WTC11 (cell line): ENCODE measurements around the gene SLC2A9. TPM values are rescaled to one million over a fixed set of nuclear protein-coding genes. Genes with fewer than 3 reads are reported as not detected.

Experiments
- ATAC-seq: fragments of 200-7000 bp; cut with Tn5 transposase; 2 replicates; pipeline ENCODE4 v1.10.0; 2021; ENCODE audit warnings: mild to moderate bottlenecking, moderate library complexity
- CTCF ChIA-PET: fragments of 300-600 bp; sonication (Branson Sonifier 250); formaldehyde crosslinking; loops from one replicate; lab custom pipeline; 2021; ENCODE audit warnings: antibody characterized with exemption; lab: Charles Lee
- POLR2A ChIA-PET: fragments of 350-600 bp; sonication (Branson Sonifier 250); formaldehyde crosslinking; loops from one replicate; lab custom pipeline; 2021; ENCODE audit warnings: antibody characterized with exemption; lab: Charles Lee
- DNase-seq: peaks from one replicate; pipeline ENCODE4 v3.0.0; 2021; ENCODE audit warnings: low spot score
- H3K27ac Mint-ChIP-seq: 2 replicates; pipeline ENCODE4 v1.8.0; 2021; ENCODE audit warnings: mixed read lengths
- H3K27me3 Mint-ChIP-seq: 2 replicates; pipeline ENCODE4 v1.8.0; 2021; ENCODE audit warnings: low read depth, mild to moderate bottlenecking, moderate library complexity, mixed read lengths
- H3K36me3 Mint-ChIP-seq: 2 replicates; pipeline ENCODE4 v1.8.0; 2021; ENCODE audit warnings: mixed read lengths
- H3K4me1 Mint-ChIP-seq: 2 replicates; pipeline ENCODE4 v1.8.0; 2022; ENCODE audit warnings: mixed read lengths
- H3K4me3 Mint-ChIP-seq: 2 replicates; pipeline ENCODE4 v1.8.0; 2021; ENCODE audit warnings: mild to moderate bottlenecking, moderate library complexity, mixed read lengths
- H3K9me3 Mint-ChIP-seq: 2 replicates; pipeline ENCODE4 v1.8.0; 2021; ENCODE audit warnings: mixed read lengths
- ERG ChIP-seq: fragments of 250-450 bp; sonication (Bioruptor Pico); IDR thresholded peaks from 2 replicates; pipeline ENCODE4 v1.8.0; 2021; ENCODE audit warnings: mild to moderate bottlenecking
- ESRRA ChIP-seq: sonication (generic); formaldehyde crosslinking; IDR thresholded peaks from 2 replicates; pipeline ENCODE4 v1.8.1; 2022; ENCODE audit warnings: mild to moderate bottlenecking, missing genetic modification reagents, borderline replicate concordance
- ETV6 ChIP-seq: sonication (generic); formaldehyde crosslinking; IDR thresholded peaks from 2 replicates; pipeline ENCODE4 v1.8.1; 2022; ENCODE audit warnings: mild to moderate bottlenecking, missing genetic modification reagents
- GABPB1 ChIP-seq: sonication (generic); formaldehyde crosslinking; IDR thresholded peaks from 2 replicates; pipeline ENCODE4 v1.8.1; 2023; ENCODE audit warnings: mild to moderate bottlenecking, missing genetic modification reagents
- IRF2 ChIP-seq: sonication (generic); formaldehyde crosslinking; IDR thresholded peaks from 2 replicates; pipeline ENCODE4 v1.8.0; 2022; ENCODE audit warnings: low read depth, missing genetic modification reagents, borderline replicate concordance
- NFYB ChIP-seq: sonication (generic); formaldehyde crosslinking; conservative IDR thresholded peaks from 2 replicates; pipeline ENCODE4 v1.8.0; 2022; ENCODE audit warnings: low read depth, missing genetic modification reagents
- NR3C1 ChIP-seq: sonication (generic); formaldehyde crosslinking; conservative IDR thresholded peaks from 2 replicates; pipeline ENCODE4 v1.8.1; 2023; ENCODE audit warnings: low read depth, mild to moderate bottlenecking, missing genetic modification reagents
- SMAD3 ChIP-seq: sonication (generic); formaldehyde crosslinking; IDR thresholded peaks from 2 replicates; pipeline ENCODE4 v1.8.0; 2022; ENCODE audit warnings: missing genetic modification reagents, mild to moderate bottlenecking, borderline replicate concordance
- SMAD4 ChIP-seq: sonication (generic); formaldehyde crosslinking; IDR thresholded peaks from 2 replicates; pipeline ENCODE4 v1.8.0; 2022; ENCODE audit warnings: mild to moderate bottlenecking, missing genetic modification reagents
- TCF7 ChIP-seq: sonication (generic); formaldehyde crosslinking; IDR thresholded peaks from 2 replicates; pipeline ENCODE4 v1.8.0; 2022; ENCODE audit warnings: mild to moderate bottlenecking, low read depth, missing genetic modification reagents, moderate library complexity
- ZMAT4 ChIP-seq: fragments of 250-450 bp; sonication (Bioruptor Pico); IDR thresholded peaks from 2 replicates; pipeline ENCODE4 v1.9.0; 2021; ENCODE audit warnings: mild to moderate bottlenecking
- ZNF232 ChIP-seq: sonication (generic); formaldehyde crosslinking; IDR thresholded peaks from 2 replicates; pipeline ENCODE4 v1.8.0; 2022; ENCODE audit warnings: mild to moderate bottlenecking, missing genetic modification reagents
- ZNF396 ChIP-seq: fragments of 250-450 bp; sonication (Bioruptor Pico); IDR thresholded peaks from 2 replicates; pipeline ENCODE4 v1.8.0; 2021; ENCODE audit warnings: mild to moderate bottlenecking, moderate library complexity, borderline replicate concordance
- ZNF416 ChIP-seq: fragments of 250-450 bp; sonication (Bioruptor Pico); IDR thresholded peaks from 2 replicates; pipeline ENCODE4 v1.9.0; 2021; ENCODE audit warnings: mild to moderate bottlenecking, inconsistent platforms
- total RNA-seq: library from RNA; stranded (reverse); gene quantifications from 3 replicates; pipeline ENCODE4 v1.2.3, GENCODE V29; 2021
- TF ChIP-seq, protein P1 (sequence below): sonication (generic); formaldehyde crosslinking; IDR thresholded peaks from 2 replicates; pipeline ENCODE4 v1.8.1; 2022; ENCODE audit warnings: mild to moderate bottlenecking, moderate library complexity, missing genetic modification reagents
- TF ChIP-seq, protein P2 (sequence below): sonication (generic); formaldehyde crosslinking; IDR thresholded peaks from 2 replicates; pipeline ENCODE4 v1.8.0; 2022; ENCODE audit warnings: missing genetic modification reagents
- TF ChIP-seq, protein P3 (sequence below): fragments of 250-450 bp; sonication (Bioruptor Pico); IDR thresholded peaks from 2 replicates; pipeline ENCODE4 v1.9.0; 2021; ENCODE audit warnings: mild to moderate bottlenecking, borderline replicate concordance
- TF ChIP-seq, protein P4 (sequence below): sonication (generic); formaldehyde crosslinking; conservative IDR thresholded peaks from 2 replicates; pipeline ENCODE4 v1.8.1; 2023; ENCODE audit warnings: mild to moderate bottlenecking, low read depth, missing genetic modification reagents, moderate library complexity

SLC2A9 gene
- total RNA-seq, 1 experiment from 2014 or later, result not detected

DNA sequence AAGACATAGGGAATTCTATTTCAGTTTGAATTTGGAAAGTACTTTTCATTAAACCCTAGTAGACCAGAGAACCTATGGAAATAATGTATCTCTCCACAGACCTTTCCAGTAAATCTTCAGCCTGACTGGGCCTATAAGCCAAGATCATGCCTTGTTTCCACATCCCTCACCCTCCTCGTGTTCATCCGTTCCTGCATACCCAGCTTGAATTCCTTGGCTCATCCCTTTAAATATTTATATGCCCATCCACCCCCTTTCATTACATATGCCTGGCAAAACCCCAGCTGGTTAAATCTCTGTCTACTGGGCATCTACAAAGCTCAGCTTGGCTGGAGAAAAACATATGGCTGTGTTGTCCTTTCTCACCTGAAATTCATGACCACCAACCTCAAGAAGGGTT lies 32.4 kb downstream of the SLC2A9 start:
- POLR2A ChIA-PET, result no interaction called here
- Mint-ChIP-seq H3K4me1 (no peaks in the 10 kb centered on the region), H3K36me3 (no peaks in the 10 kb centered on the region), H3K4me3 (no peak overlapping the region)
- no peak for ATAC-seq
- no peak for TF ChIP-seq ZNF416 (CRISPR knock-in tag)
- no peak for TF ChIP-seq GABPB1 (CRISPR knock-in tag)
- TF ChIP-seq, protein P1, sequence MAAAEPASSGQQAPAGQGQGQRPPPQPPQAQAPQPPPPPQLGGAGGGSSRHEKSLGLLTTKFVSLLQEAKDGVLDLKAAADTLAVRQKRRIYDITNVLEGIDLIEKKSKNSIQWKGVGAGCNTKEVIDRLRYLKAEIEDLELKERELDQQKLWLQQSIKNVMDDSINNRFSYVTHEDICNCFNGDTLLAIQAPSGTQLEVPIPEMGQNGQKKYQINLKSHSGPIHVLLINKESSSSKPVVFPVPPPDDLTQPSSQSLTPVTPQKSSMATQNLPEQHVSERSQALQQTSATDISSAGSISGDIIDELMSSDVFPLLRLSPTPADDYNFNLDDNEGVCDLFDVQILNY (CRISPR knock-in tag), result no peak
- TF ChIP-seq NFYB (CRISPR knock-in tag), result no peak
- no peak for TF ChIP-seq ERG (CRISPR knock-in tag)
- TF ChIP-seq ZMAT4 (CRISPR knock-in tag), result no peak
- no peak for TF ChIP-seq SMAD4 (CRISPR knock-in tag)
- no peak for TF ChIP-seq ZNF396
- TF ChIP-seq SMAD3 (CRISPR knock-in tag), result no peak
- no peak for TF ChIP-seq ESRRA (CRISPR knock-in tag)
- no peak for TF ChIP-seq TCF7 (CRISPR knock-in tag)
- no peak for TF ChIP-seq NR3C1 (CRISPR knock-in tag)
- TF ChIP-seq, protein P2, sequence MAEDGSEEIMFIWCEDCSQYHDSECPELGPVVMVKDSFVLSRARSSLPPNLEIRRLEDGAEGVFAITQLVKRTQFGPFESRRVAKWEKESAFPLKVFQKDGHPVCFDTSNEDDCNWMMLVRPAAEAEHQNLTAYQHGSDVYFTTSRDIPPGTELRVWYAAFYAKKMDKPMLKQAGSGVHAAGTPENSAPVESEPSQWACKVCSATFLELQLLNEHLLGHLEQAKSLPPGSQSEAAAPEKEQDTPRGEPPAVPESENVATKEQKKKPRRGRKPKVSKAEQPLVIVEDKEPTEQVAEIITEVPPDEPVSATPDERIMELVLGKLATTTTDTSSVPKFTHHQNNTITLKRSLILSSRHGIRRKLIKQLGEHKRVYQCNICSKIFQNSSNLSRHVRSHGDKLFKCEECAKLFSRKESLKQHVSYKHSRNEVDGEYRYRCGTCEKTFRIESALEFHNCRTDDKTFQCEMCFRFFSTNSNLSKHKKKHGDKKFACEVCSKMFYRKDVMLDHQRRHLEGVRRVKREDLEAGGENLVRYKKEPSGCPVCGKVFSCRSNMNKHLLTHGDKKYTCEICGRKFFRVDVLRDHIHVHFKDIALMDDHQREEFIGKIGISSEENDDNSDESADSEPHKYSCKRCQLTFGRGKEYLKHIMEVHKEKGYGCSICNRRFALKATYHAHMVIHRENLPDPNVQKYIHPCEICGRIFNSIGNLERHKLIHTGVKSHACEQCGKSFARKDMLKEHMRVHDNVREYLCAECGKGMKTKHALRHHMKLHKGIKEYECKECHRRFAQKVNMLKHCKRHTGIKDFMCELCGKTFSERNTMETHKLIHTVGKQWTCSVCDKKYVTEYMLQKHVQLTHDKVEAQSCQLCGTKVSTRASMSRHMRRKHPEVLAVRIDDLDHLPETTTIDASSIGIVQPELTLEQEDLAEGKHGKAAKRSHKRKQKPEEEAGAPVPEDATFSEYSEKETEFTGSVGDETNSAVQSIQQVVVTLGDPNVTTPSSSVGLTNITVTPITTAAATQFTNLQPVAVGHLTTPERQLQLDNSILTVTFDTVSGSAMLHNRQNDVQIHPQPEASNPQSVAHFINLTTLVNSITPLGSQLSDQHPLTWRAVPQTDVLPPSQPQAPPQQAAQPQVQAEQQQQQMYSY (CRISPR knock-in tag), result no peak
- no peak for TF ChIP-seq ZNF232
- no peak for TF ChIP-seq IRF2 (CRISPR knock-in tag)
- no peak for TF ChIP-seq ETV6 (CRISPR knock-in tag)
- TF ChIP-seq, protein P3, sequence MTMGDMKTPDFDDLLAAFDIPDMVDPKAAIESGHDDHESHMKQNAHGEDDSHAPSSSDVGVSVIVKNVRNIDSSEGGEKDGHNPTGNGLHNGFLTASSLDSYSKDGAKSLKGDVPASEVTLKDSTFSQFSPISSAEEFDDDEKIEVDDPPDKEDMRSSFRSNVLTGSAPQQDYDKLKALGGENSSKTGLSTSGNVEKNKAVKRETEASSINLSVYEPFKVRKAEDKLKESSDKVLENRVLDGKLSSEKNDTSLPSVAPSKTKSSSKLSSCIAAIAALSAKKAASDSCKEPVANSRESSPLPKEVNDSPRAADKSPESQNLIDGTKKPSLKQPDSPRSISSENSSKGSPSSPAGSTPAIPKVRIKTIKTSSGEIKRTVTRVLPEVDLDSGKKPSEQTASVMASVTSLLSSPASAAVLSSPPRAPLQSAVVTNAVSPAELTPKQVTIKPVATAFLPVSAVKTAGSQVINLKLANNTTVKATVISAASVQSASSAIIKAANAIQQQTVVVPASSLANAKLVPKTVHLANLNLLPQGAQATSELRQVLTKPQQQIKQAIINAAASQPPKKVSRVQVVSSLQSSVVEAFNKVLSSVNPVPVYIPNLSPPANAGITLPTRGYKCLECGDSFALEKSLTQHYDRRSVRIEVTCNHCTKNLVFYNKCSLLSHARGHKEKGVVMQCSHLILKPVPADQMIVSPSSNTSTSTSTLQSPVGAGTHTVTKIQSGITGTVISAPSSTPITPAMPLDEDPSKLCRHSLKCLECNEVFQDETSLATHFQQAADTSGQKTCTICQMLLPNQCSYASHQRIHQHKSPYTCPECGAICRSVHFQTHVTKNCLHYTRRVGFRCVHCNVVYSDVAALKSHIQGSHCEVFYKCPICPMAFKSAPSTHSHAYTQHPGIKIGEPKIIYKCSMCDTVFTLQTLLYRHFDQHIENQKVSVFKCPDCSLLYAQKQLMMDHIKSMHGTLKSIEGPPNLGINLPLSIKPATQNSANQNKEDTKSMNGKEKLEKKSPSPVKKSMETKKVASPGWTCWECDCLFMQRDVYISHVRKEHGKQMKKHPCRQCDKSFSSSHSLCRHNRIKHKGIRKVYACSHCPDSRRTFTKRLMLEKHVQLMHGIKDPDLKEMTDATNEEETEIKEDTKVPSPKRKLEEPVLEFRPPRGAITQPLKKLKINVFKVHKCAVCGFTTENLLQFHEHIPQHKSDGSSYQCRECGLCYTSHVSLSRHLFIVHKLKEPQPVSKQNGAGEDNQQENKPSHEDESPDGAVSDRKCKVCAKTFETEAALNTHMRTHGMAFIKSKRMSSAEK (CRISPR knock-in tag), result no peak
- TF ChIP-seq, protein P4, sequence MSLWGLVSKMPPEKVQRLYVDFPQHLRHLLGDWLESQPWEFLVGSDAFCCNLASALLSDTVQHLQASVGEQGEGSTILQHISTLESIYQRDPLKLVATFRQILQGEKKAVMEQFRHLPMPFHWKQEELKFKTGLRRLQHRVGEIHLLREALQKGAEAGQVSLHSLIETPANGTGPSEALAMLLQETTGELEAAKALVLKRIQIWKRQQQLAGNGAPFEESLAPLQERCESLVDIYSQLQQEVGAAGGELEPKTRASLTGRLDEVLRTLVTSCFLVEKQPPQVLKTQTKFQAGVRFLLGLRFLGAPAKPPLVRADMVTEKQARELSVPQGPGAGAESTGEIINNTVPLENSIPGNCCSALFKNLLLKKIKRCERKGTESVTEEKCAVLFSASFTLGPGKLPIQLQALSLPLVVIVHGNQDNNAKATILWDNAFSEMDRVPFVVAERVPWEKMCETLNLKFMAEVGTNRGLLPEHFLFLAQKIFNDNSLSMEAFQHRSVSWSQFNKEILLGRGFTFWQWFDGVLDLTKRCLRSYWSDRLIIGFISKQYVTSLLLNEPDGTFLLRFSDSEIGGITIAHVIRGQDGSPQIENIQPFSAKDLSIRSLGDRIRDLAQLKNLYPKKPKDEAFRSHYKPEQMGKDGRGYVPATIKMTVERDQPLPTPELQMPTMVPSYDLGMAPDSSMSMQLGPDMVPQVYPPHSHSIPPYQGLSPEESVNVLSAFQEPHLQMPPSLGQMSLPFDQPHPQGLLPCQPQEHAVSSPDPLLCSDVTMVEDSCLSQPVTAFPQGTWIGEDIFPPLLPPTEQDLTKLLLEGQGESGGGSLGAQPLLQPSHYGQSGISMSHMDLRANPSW (CRISPR knock-in tag), result no peak
- TF ChIP-seq, all 79 proteins: peak for 0
- Mint-ChIP-seq H3K27ac (no peak overlapping the region), H3K9me3 (peaks cover 19% of the 10 kb centered on the region), H3K27me3 (peaks cover 4% of the 10 kb centered on the region)
- CTCF ChIA-PET, result interaction anchor here (0.7 to 1.2 kb wide), 3 partner anchors 24 to 95 kb away, joined by 3 read pairs; no protein-coding TSS in a partner anchor
- DNase-seq, result no peak
